ENCODE measurements around the gene TIGD7. TPM values are rescaled to one million over a fixed set of nuclear protein-coding genes. Genes with fewer than 3 reads are reported as not detected.

The TIGD7 gene, protein sequence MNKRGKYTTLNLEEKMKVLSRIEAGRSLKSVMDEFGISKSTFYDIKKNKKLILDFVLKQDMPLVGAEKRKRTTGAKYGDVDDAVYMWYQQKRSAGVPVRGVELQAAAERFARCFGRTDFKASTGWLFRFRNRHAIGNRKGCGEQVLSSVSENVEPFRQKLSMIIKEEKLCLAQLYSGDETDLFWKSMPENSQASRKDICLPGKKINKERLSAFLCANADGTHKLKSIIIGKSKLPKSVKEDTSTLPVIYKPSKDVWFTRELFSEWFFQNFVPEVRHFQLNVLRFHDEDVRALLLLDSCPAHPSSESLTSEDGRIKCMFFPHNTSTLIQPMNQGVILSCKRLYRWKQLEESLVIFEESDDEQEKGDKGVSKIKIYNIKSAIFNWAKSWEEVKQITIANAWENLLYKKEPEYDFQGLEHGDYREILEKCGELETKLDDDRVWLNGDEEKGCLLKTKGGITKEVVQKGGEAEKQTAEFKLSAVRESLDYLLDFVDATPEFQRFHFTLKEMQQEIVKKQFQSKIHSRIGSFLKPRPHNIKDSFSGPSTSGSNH
- total RNA-seq: 2.3 TPM in 2 replicates

DNA sequence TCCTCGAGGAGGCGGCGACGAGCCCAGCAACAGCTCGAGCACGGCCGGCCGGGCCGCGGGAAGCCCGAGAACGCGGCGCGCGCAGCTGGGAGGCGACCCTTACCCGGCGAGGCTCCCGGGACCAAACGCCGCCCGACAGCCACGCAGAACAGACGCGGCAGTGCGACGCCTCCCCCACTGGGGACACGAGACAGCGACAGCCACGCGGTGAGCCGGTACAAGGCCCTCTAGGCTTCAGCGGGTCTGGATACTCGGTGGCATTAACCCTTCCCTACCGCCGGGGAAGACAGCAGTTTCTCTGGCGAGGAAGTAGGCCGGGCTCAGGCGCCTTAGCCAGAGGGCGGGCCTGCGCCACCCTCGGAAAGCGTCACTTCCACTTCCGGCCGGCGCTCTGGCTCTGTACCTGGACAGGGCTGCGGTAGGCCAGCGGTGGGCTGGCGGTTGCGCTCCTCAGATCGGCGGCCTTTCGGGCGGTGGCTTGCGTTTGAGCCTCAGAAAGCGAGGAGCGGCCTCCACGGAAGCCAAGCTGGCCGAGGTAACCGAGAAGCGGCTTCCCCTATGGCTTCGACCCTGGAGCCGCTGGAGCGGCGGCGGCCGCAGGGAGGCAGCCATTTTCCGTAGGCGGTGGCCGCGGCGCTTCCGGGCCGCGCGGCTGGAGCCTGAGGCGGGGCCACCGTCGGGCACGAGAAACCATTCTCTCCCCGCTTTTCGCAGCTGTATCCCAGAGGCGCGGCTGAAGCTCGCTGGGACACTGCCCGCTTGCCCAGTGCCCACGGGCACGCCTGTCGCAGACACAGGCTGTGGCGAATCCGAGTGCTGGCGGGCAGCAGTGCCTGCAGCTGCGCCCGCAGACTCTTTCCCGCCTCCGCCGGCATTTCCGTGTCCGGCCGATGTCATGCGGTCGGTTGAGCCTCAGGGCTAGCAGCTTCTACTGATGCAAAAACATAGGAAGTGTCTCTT is at the start of gene TIGD7, which contains the start of gene ZNF75A:
TIGD7 (minus strand) TSS at position 322 of the 960 bp plus-strand sequence. CDS start 4,816 bp downstream, outside the sequence.
ZNF75A (plus strand) TSS at position 389 of the 960 bp plus-strand sequence. CDS start 2,932 bp downstream, outside the sequence.

DNA sequence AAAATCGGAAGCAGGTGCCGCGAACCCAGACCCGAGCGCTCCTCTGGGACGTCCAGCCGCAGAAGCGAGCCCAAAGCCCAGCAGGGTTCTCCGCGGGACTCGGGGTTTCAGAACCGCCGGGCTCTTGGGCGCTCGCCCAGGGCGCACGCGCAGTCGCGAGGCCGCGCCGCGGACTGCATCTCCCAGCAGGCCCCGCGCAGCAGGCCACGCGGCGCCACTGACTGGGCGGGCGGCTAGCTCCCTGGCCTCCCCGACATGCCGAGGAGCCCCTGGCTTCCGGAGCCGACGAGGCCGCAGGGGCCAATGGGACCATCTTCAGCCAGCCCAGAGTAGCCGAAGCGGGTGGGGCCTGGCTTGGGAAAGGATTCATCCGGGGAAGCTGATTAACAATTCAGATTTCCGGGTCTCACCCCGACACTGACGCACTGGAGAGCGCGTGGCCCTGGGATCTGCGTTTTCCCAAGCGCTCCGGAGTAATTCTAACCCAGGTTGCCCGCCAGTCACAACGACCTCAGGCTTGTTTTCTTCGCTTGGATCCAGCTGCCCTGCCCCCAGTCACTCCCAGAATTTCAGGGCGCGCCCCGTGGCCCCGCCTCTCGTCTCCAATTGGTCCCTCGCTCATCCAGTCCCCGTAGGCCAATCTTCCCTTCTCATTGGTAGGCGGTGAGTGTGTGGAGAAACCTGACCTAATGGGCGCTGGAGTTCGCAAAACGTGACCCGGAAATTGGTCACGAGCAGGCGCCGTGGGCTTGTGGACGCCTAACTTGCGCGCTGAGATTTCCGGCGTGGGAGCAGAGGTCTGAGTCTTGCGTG is 22.3 kb downstream of the TIGD7 start, which contains the start of gene ZNF263:
ZNF263 (plus strand) TSS at position 762 of the 813 bp plus-strand sequence. CDS start 328 bp downstream, outside the sequence.

GRCh38 chr16:3256146-3256865 is 48.9 kb downstream of the TIGD7 start, which contains the start of gene MEFV:
Gene MEFV, minus strand, starts transcription at chr16:3256633. Its CDS starts 46 bp downstream, at chr16:3256587.

Other genes with a start within 250 kb of the TIGD7 start
- gene IL32, start 239.8 kb downstream of the TIGD7 start, total RNA-seq: 41.9 and 78.6 TPM in 2 replicates
- gene ZSCAN10, start 206.1 kb downstream of the TIGD7 start, total RNA-seq: not detected in 2 replicates
- 20.1 and 29.9 TPM in 2 replicates for gene ZNF205, start 192.8 kb downstream of the TIGD7 start, total RNA-seq
- gene ZNF213, start 170.4 kb downstream of the TIGD7 start, total RNA-seq: 3.5 and 4.5 TPM in 2 replicates
- gene OR1F1, start 117.2 kb downstream of the TIGD7 start, total RNA-seq: not detected in 2 replicates
- gene ZNF200, start 70.3 kb downstream of the TIGD7 start, total RNA-seq: 10.1 and 11.9 TPM in 2 replicates
- gene MEFV, start 48.8 kb downstream of the TIGD7 start, total RNA-seq: not detected in 2 replicates
- gene ZNF263, start 21.9 kb downstream of the TIGD7 start, total RNA-seq: 45.5 and 54.9 TPM in 2 replicates
- 15.3 and 20.4 TPM in 2 replicates for gene ZNF75A, start 67 bp upstream of the TIGD7 start, total RNA-seq
- 0.15 TPM in 1 of 2 replicates, not detected in the other for gene OR2C1, start 50.5 kb upstream of the TIGD7 start, total RNA-seq
- 9.1 and 10.1 TPM in 2 replicates for gene ZSCAN32, start 95.6 kb upstream of the TIGD7 start, total RNA-seq
- 4.3 and 4.9 TPM in 2 replicates for gene ZNF174, start 95.8 kb upstream of the TIGD7 start, total RNA-seq
- gene ZNF597, start 138.1 kb upstream of the TIGD7 start, total RNA-seq: 1.9 and 2.6 TPM in 2 replicates
- 11.0 and 27.5 TPM in 2 replicates for gene NAA60, start 138.2 kb upstream of the TIGD7 start, total RNA-seq
- gene C16orf90, start 190.1 kb upstream of the TIGD7 start, total RNA-seq: not detected in 2 replicates
- 14.3 and 22.0 TPM in 2 replicates for gene CLUAP1, start 195.6 kb upstream of the TIGD7 start, total RNA-seq